Karpas-422 (cell line): ENCODE measurements around the gene PLA2G4E. TPM values are rescaled to one million over a fixed set of nuclear protein-coding genes. Genes with fewer than 3 reads are reported as not detected.

Experiments
- DNase-seq: peaks from one replicate; pipeline ENCODE4 v3.0.0-alpha.2; 2015
- H2AFZ ChIP-seq: fragments of 200-600 bp; sonication (generic); 2 replicates; pipeline ENCODE4 v1.6.1; 2014; ENCODE audit warnings: antibody characterized with exemption, low read length, mixed read lengths
- H3K27ac ChIP-seq: fragments of 200-600 bp; sonication (generic); 2 replicates; pipeline ENCODE4 v1.5.1; 2014; ENCODE audit warnings: mild to moderate bottlenecking, low read length, moderate library complexity
- H3K27me3 ChIP-seq: fragments of 200-600 bp; sonication (generic); 2 replicates; pipeline ENCODE4 v1.6.1; 2014; ENCODE audit warnings: low read length, mixed read lengths
- H3K36me3 ChIP-seq: fragments of 200-600 bp; sonication (generic); 2 replicates; pipeline ENCODE4 v1.6.1; 2014; ENCODE audit warnings: low read length, mixed read lengths; ENCODE audit not compliant: insufficient read depth
- H3K4me1 ChIP-seq: fragments of 200-600 bp; sonication (generic); 2 replicates; pipeline ENCODE4 v1.6.1; 2014; ENCODE audit warnings: mild to moderate bottlenecking, low read length, mixed read lengths
- H3K4me2 ChIP-seq: fragments of 200-600 bp; sonication (generic); 2 replicates; pipeline ENCODE4 v1.6.1; 2014; ENCODE audit warnings: low read length, low read depth, mild to moderate bottlenecking; ENCODE audit not compliant: poor library complexity, severe bottlenecking
- H3K4me3 ChIP-seq: fragments of 200-600 bp; sonication (generic); 2 replicates; pipeline ENCODE4 v1.5.1; 2014; ENCODE audit warnings: mild to moderate bottlenecking, antibody characterized with exemption, low read length, mixed read lengths
- H3K79me2 ChIP-seq: fragments of 200-600 bp; sonication (generic); 2 replicates; pipeline ENCODE4 v1.6.1; 2014; ENCODE audit warnings: mild to moderate bottlenecking, low read length, mixed read lengths
- H3K9ac ChIP-seq: fragments of 200-600 bp; sonication (generic); 2 replicates; pipeline ENCODE4 v1.6.0; 2014; ENCODE audit warnings: low read length
- H3K9me2 ChIP-seq: fragments of 200-600 bp; sonication (generic), shearing (Covaris generic); replicated peaks from 2 replicates; pipeline ENCODE4 v1.6.0; 2014; ENCODE audit warnings: mild to moderate bottlenecking, low read length, moderate library complexity; ENCODE audit not compliant: insufficient read depth
- H3K9me3 ChIP-seq: fragments of 300-700, 200-600 bp; sonication (generic); 2 replicates; pipeline ENCODE4 v1.6.1; 2014; ENCODE audit warnings: low read length, mixed read lengths
- H4K20me1 ChIP-seq: fragments of 200-600 bp; sonication (generic); 2 replicates; pipeline ENCODE4 v1.6.1; 2014; ENCODE audit warnings: mild to moderate bottlenecking, antibody characterized with exemption, low read length, low read depth; ENCODE audit not compliant: insufficient read depth
- total RNA-seq: library from RNA; depleted of rRNA; stranded (reverse); fragments of >200 nt; shearing (Covaris generic); gene quantifications from 2 replicates; pipeline ENCODE4 v1.2.3, GENCODE V29; 2014; ENCODE audit warnings: low replicate concordance

The PLA2G4E gene
- total RNA-seq, 1 experiment from 2014 or later = not detected

- H3K79me2 ChIP-seq = no peaks in the 10 kb centered on the region
- H2AFZ ChIP-seq = no peak overlapping the region
- no peaks in the 10 kb centered on the region for H3K4me1 ChIP-seq
- no peaks in the 10 kb centered on the region for H3K36me3 ChIP-seq
- H3K27ac ChIP-seq = no peak overlapping the region
- no peaks in the 10 kb centered on the region for H3K27me3 ChIP-seq
- H3K4me2 ChIP-seq = no peak overlapping the region
- no peak overlapping the region for H3K4me3 ChIP-seq
- no peaks in the 10 kb centered on the region for H3K9me2 ChIP-seq
- no peaks in the 10 kb centered on the region for H3K9me3 ChIP-seq
- H3K9ac ChIP-seq = no peak overlapping the region
- no peak for DNase-seq
- no peaks in the 10 kb centered on the region for H4K20me1 ChIP-seq
Measured at GRCh38 chr15:42018306-42019224, 2.3 kb downstream of the PLA2G4E start.

GRCh38 chr15:42016971-42017370 is 3.9 kb downstream of the PLA2G4E start:
- no peak overlapping the region for H3K9ac ChIP-seq
- H3K4me3 ChIP-seq = no peak overlapping the region
- H3K4me1 ChIP-seq = no peaks in the 10 kb centered on the region
- H3K27me3 ChIP-seq = no peaks in the 10 kb centered on the region
- no peak overlapping the region for H2AFZ ChIP-seq
- H3K4me2 ChIP-seq = no peak overlapping the region
- no peaks in the 10 kb centered on the region for H3K9me2 ChIP-seq
- no peaks in the 10 kb centered on the region for H3K9me3 ChIP-seq
- no peak overlapping the region for H3K27ac ChIP-seq
- DNase-seq = no peak
- H4K20me1 ChIP-seq = no peaks in the 10 kb centered on the region
- H3K79me2 ChIP-seq = no peaks in the 10 kb centered on the region
- no peaks in the 10 kb centered on the region for H3K36me3 ChIP-seq

- H3K27me3 ChIP-seq = no peaks in the 10 kb centered on the region
- H4K20me1 ChIP-seq = no peaks in the 10 kb centered on the region
- no peak overlapping the region for H3K27ac ChIP-seq
- H3K4me3 ChIP-seq = no peak overlapping the region
- H3K9me2 ChIP-seq = no peaks in the 10 kb centered on the region
- no peaks in the 10 kb centered on the region for H3K9me3 ChIP-seq
- no peaks in the 10 kb centered on the region for H3K36me3 ChIP-seq
- H3K79me2 ChIP-seq = no peaks in the 10 kb centered on the region
- no peaks in the 10 kb centered on the region for H3K4me1 ChIP-seq
- H3K9ac ChIP-seq = no peak overlapping the region
- DNase-seq = no peak
- no peak overlapping the region for H3K4me2 ChIP-seq
- no peak overlapping the region for H2AFZ ChIP-seq
Measured at GRCh38 chr15:42014406-42014805, 6.4 kb downstream of the PLA2G4E start.

- H3K9ac ChIP-seq = no peak overlapping the region
- H2AFZ ChIP-seq = no peak overlapping the region
- H3K36me3 ChIP-seq = no peaks in the 10 kb centered on the region
- no peaks in the 10 kb centered on the region for H3K9me2 ChIP-seq
- no peak overlapping the region for H3K4me3 ChIP-seq
- no peak for DNase-seq
- no peaks in the 10 kb centered on the region for H3K9me3 ChIP-seq
- no peaks in the 10 kb centered on the region for H3K27me3 ChIP-seq
- no peaks in the 10 kb centered on the region for H3K79me2 ChIP-seq
- no peak overlapping the region for H3K4me2 ChIP-seq
- no peaks in the 10 kb centered on the region for H3K4me1 ChIP-seq
- H3K27ac ChIP-seq = no peak overlapping the region
- H4K20me1 ChIP-seq = no peaks in the 10 kb centered on the region
Measured at GRCh38 chr15:42012928-42013482, 7.8 kb downstream of the PLA2G4E start.

- Histone ChIP-seq H3K9me2 (no peaks in the 10 kb centered on the region), H3K27ac (no peak overlapping the region), H4K20me1 (no peaks in the 10 kb centered on the region), H3K36me3 (no peaks in the 10 kb centered on the region), H3K79me2 (no peaks in the 10 kb centered on the region), H3K9me3 (no peaks in the 10 kb centered on the region), H3K4me3 (no peak overlapping the region), H3K4me1 (no peaks in the 10 kb centered on the region), H2AFZ (no peak overlapping the region), H3K4me2 (no peak overlapping the region), H3K9ac (no peak overlapping the region), H3K27me3 (no peaks in the 10 kb centered on the region)
- no peak for DNase-seq
Measured at GRCh38 chr15:42012241-42012640, 8.6 kb downstream of the PLA2G4E start.

GRCh38 chr15:42011074-42011473 is 9.8 kb downstream of the PLA2G4E start:
- H3K27me3 ChIP-seq = no peaks in the 10 kb centered on the region
- no peaks in the 10 kb centered on the region for H3K4me1 ChIP-seq
- no peak for DNase-seq
- no peaks in the 10 kb centered on the region for H3K79me2 ChIP-seq
- H3K4me2 ChIP-seq = no peak overlapping the region
- H3K27ac ChIP-seq = no peak overlapping the region
- no peaks in the 10 kb centered on the region for H4K20me1 ChIP-seq
- no peaks in the 10 kb centered on the region for H3K9me3 ChIP-seq
- no peaks in the 10 kb centered on the region for H3K36me3 ChIP-seq
- H2AFZ ChIP-seq = no peak overlapping the region
- no peaks in the 10 kb centered on the region for H3K9me2 ChIP-seq
- no peak overlapping the region for H3K9ac ChIP-seq
- H3K4me3 ChIP-seq = no peak overlapping the region

- Histone ChIP-seq H3K9ac (no peak overlapping the region), H3K79me2 (no peaks in the 10 kb centered on the region), H3K4me1 (no peaks in the 10 kb centered on the region), H3K4me3 (no peak overlapping the region), H2AFZ (no peak overlapping the region), H3K36me3 (no peaks in the 10 kb centered on the region), H3K27me3 (no peaks in the 10 kb centered on the region), H4K20me1 (no peaks in the 10 kb centered on the region), H3K4me2 (no peak overlapping the region), H3K9me3 (no peaks in the 10 kb centered on the region), H3K9me2 (no peaks in the 10 kb centered on the region), H3K27ac (no peak overlapping the region)
- DNase-seq = no peak
Measured at GRCh38 chr15:42010434-42010833, 10.4 kb downstream of the PLA2G4E start.

- Histone ChIP-seq H3K36me3 (no peaks in the 10 kb centered on the region), H3K4me1 (no peaks in the 10 kb centered on the region), H3K27ac (no peak overlapping the region), H3K4me2 (no peak overlapping the region), H3K9ac (no peak overlapping the region), H3K4me3 (no peak overlapping the region), H3K79me2 (no peaks in the 10 kb centered on the region), H2AFZ (no peak overlapping the region), H4K20me1 (no peaks in the 10 kb centered on the region), H3K27me3 (no peaks in the 10 kb centered on the region), H3K9me2 (no peaks in the 10 kb centered on the region), H3K9me3 (no peaks in the 10 kb centered on the region)
- DNase-seq = no peak
Measured at GRCh38 chr15:42009474-42009873, 11.4 kb downstream of the PLA2G4E start.
